HG02981 (cell line): ENCODE results near the gene FREM3.
"Not testable (repeated sequence)": the region's sequence is repeated elsewhere in the genome, so short reads cannot be mapped to it uniquely, and the experiment has no call there.

Experiments
- ATAC-seq: cut with Tn5 transposase; IDR thresholded peaks from one replicate; pipeline ENCODE4 v1.9.1; 2021; ENCODE audit warnings: mild to moderate bottlenecking, moderate library complexity; ENCODE audit not compliant: unreplicated experiment

The FREM3 gene

GRCh38 chr4:143700416-143701352 is at the start of gene FREM3:
FREM3 (minus strand) TSS chr4:143700675; CDS start chr4:143700675, 0 bp downstream.
- no peak for ATAC-seq

- no peak for ATAC-seq
Measured at GRCh38 chr4:143745874-143746273, 45.4 kb upstream of the FREM3 start.

- no peak for ATAC-seq
Measured at GRCh38 chr4:143743591-143743990, 43.1 kb upstream of the FREM3 start.

GRCh38 chr4:143742834-143743233 is 42.4 kb upstream of the FREM3 start:
- no peak for ATAC-seq

- ATAC-seq: no peak
Measured at GRCh38 chr4:143736861-143737260, 36.4 kb upstream of the FREM3 start.

GRCh38 chr4:143736061-143736460 is 35.6 kb upstream of the FREM3 start:
- ATAC-seq: not testable (repeated sequence)

- no peak for ATAC-seq
Measured at GRCh38 chr4:143728166-143728565, 27.7 kb upstream of the FREM3 start.

GRCh38 chr4:143726714-143727113 is 26.2 kb upstream of the FREM3 start:
- ATAC-seq: no peak

GRCh38 chr4:143721317-143721716 is 20.8 kb upstream of the FREM3 start:
- ATAC-seq: no peak

- ATAC-seq: not testable (repeated sequence)
Measured at GRCh38 chr4:143718748-143719147, 18.3 kb upstream of the FREM3 start.

GRCh38 chr4:143713955-143714625 is 13.6 kb upstream of the FREM3 start:
- ATAC-seq: no peak

- ATAC-seq: no peak
Measured at GRCh38 chr4:143713553-143713952, 13.1 kb upstream of the FREM3 start.

- no peak for ATAC-seq
Measured at GRCh38 chr4:143712155-143712550, 11.7 kb upstream of the FREM3 start.

- no peak for ATAC-seq
Measured at GRCh38 chr4:143711543-143712154, 11.2 kb upstream of the FREM3 start.

GRCh38 chr4:143701365-143701764 is 890 bp upstream of the FREM3 start:
- ATAC-seq: no peak

- no peak for ATAC-seq
Measured at GRCh38 chr4:143700046-143700415, 444 bp downstream of the FREM3 start.

GRCh38 chr4:143699331-143700045 is 987 bp downstream of the FREM3 start:
- no peak for ATAC-seq

- no peak for ATAC-seq
Measured at GRCh38 chr4:143693856-143694255, 6.6 kb downstream of the FREM3 start.

GRCh38 chr4:143692241-143692640 is 8.2 kb downstream of the FREM3 start:
- ATAC-seq: no peak

- no peak for ATAC-seq
Measured at GRCh38 chr4:143679434-143679833, 21.0 kb downstream of the FREM3 start.

GRCh38 chr4:143673629-143674028 is 26.8 kb downstream of the FREM3 start:
- ATAC-seq: not testable (repeated sequence)
